B cell (primary cell): ENCODE measurements around the gene COL28A1. TPM values are rescaled to one million over a fixed set of nuclear protein-coding genes. Genes with fewer than 3 reads are reported as not detected.

Experiments
- ATAC-seq: fragments of 200-7000 bp; cut with Tn5 transposase; one replicate; pipeline ENCODE4 v1.10.0; 2021; ENCODE audit warnings: low read depth, mild to moderate bottlenecking, moderate number of reproducible peaks, moderate library complexity
- CTCF ChIA-PET: fragments of 350-600 bp; sonication (Branson Sonifier 250); formaldehyde crosslinking; loops from one replicate; lab custom pipeline; 2021; ENCODE audit warnings: antibody characterized with exemption, inconsistent platforms; lab: Charles Lee
- POLR2A ChIA-PET: fragments of 350-600 bp; sonication (Branson Sonifier 250); formaldehyde crosslinking; loops from one replicate; lab custom pipeline; 2021; ENCODE audit warnings: antibody characterized with exemption; lab: Charles Lee
- DNase-seq: peaks from one replicate; pipeline ENCODE4 v3.0.0; 2013
- H2AFZ ChIP-seq: 2 replicates; pipeline ENCODE4 v1.6.1; 2012; ENCODE audit warnings: mild to moderate bottlenecking, low read depth, low read length; ENCODE audit not compliant: insufficient read depth, poor library complexity, severe bottlenecking
- H3K27ac ChIP-seq, 2 donors: 1 replicate in 1 of 2; 2 replicates in 1 of 2; pipeline ENCODE4 v1.5.1; 2012 to 2013; ENCODE audit warnings: low read length in 2 of 2, mild to moderate bottlenecking in 2 of 2, moderate library complexity in 1 of 2
- H3K27me3 ChIP-seq, 4 experiments: fragments of 200-600 bp in 1 of 4; sonication (generic) in 1 of 4; replicated peaks in 1 of 4; 1 replicate in 2 of 4; 2 replicates in 2 of 4; pipeline versions ENCODE4 v1.6.1 to v1.7.0; 2013 to 2016; ENCODE audit warnings: low read length in 3 of 4, mild to moderate bottlenecking in 2 of 4, mixed read lengths in 1 of 4, moderate library complexity in 1 of 4; ENCODE audit not compliant: insufficient read depth in 4 of 4, control insufficient read depth in 3 of 4; ENCODE audit errors: control extremely low read depth in 1 of 4
- H3K36me3 ChIP-seq, 2 experiments: replicated peaks in 1 of 2; 1 replicate in 1 of 2; 2 replicates in 1 of 2; pipeline versions ENCODE4 v1.6.1 to v1.7.1; 2013; ENCODE audit warnings: low read length in 1 of 2; ENCODE audit not compliant: insufficient read depth in 2 of 2, control insufficient read depth in 1 of 2; ENCODE audit errors: control extremely low read depth in 1 of 2, extremely low read depth in 1 of 2
- H3K4me1 ChIP-seq, 2 donors: fragments of 200-600 bp in 1 of 2; sonication (generic) in 1 of 2; 1 replicate in 1 of 2; 2 replicates in 1 of 2; pipeline versions ENCODE4 v1.5.1 to v1.6.1; 2013 to 2017; ENCODE audit warnings: low read length in 2 of 2; ENCODE audit not compliant: control insufficient read depth in 2 of 2, insufficient read depth in 2 of 2
- H3K4me2 ChIP-seq: replicated peaks from 2 replicates; pipeline ENCODE3; 2012; ENCODE audit warnings: mild to moderate bottlenecking, low read depth, low read length; ENCODE audit not compliant: poor library complexity, severe bottlenecking
- H3K4me3 ChIP-seq, 5 experiments: fragments of 200-600 bp in 1 of 5; sonication (generic) in 1 of 5; 1 replicate in 3 of 5; 2 replicates in 2 of 5; pipeline versions ENCODE4 v1.5.1 to v1.7.0; 2011 to 2016; ENCODE audit warnings: low read length in 4 of 5, mild to moderate bottlenecking in 4 of 5, low read depth in 2 of 5, control low read depth in 1 of 5, moderate library complexity in 1 of 5; ENCODE audit not compliant: insufficient read depth in 1 of 5; ENCODE audit errors: control extremely low read depth in 1 of 5, extremely low read depth in 1 of 5
- H3K79me2 ChIP-seq: fragments of 200-600 bp; sonication (generic); one replicate; pipeline ENCODE4 v1.6.0; 2016; ENCODE audit warnings: low read length; ENCODE audit not compliant: control insufficient read depth, insufficient read depth
- H3K9ac ChIP-seq: fragments of 200-600 bp; sonication (generic); 2 replicates; pipeline ENCODE4 v1.6.1; 2017; ENCODE audit warnings: mild to moderate bottlenecking, low read length, moderate library complexity
- H3K9me3 ChIP-seq, 3 donors: one replicate each; pipeline versions ENCODE4 v1.6.1 to v1.7.1; 2013; ENCODE audit warnings: low read length in 2 of 3; ENCODE audit not compliant: control insufficient read depth in 2 of 3, insufficient read depth in 1 of 3; ENCODE audit errors: control extremely low read depth in 1 of 3
- H4K20me1 ChIP-seq: 2 replicates; pipeline ENCODE4 v1.6.0; 2012; ENCODE audit warnings: mild to moderate bottlenecking, low read length; ENCODE audit not compliant: insufficient read depth, control insufficient read depth, poor library complexity, severe bottlenecking
- H3K27ac Mint-ChIP-seq: one replicate; pipeline ENCODE4 v1.8.0; 2021; ENCODE audit warnings: mixed read lengths
- H3K27me3 Mint-ChIP-seq: one replicate; pipeline ENCODE4 v1.8.0; 2021; ENCODE audit warnings: mixed read lengths
- H3K4me1 Mint-ChIP-seq: one replicate; pipeline ENCODE4 v1.8.0; 2021; ENCODE audit warnings: mixed read lengths
- H3K4me3 Mint-ChIP-seq: one replicate; pipeline ENCODE4 v1.8.0; 2021; ENCODE audit warnings: mixed read lengths
- H3K9me3 Mint-ChIP-seq: one replicate; pipeline ENCODE4 v1.8.0; 2022; ENCODE audit warnings: mixed read lengths; ENCODE audit not compliant: insufficient read depth
- CTCF ChIP-seq: fragments of 200-600 bp; IDR thresholded peaks from one replicate; pipeline ENCODE4 v1.8.0; 2022; ENCODE audit warnings: antibody characterized with exemption, mild to moderate bottlenecking
- EZH2 ChIP-seq: IDR thresholded peaks from 2 replicates; pipeline ENCODE4 v1.6.1; 2012; ENCODE audit warnings: borderline replicate concordance, low read depth, mild to moderate bottlenecking, moderate library complexity, low read length; ENCODE audit not compliant: insufficient read depth, poor library complexity, severe bottlenecking
- WGBS: methylation state at CpG from one replicate; pipeline ENCODE4 v1.1.5; 2013; ENCODE audit warnings: missing lambda C conversion rate; ENCODE audit not compliant: insufficient coverage; 5-methylcytosine and 5-hydroxymethylcytosine counted together
- intact Hi-C: fragments of 100-400 bp; cut with micrococcal nuclease; formaldehyde crosslinking; loops from one replicate; pipeline ENCODE4 v1.10.0; 2022
- polyA plus RNA-seq: library from polyadenylated mRNA; depleted of rRNA; stranded (reverse); fragments of >200 nt; gene quantifications from 2 replicates; pipeline ENCODE4 v1.2.3, GENCODE V29; 2012
- total RNA-seq, 2 donors: library from RNA; stranded (reverse); fragments of 120-200 nt in 1 of 2; gene quantifications; 1 replicate in 1 of 2; 2 replicates in 1 of 2; pipeline versions ENCODE4 v1.2.3 to v1.2.4, GENCODE V29; 2013 to 2022

The COL28A1 gene
- total and polyA plus RNA-seq, 2 donors (not counting 1 experiment from before 2014, with no cell fraction given): 0.18 to 0.67 TPM

DNA sequence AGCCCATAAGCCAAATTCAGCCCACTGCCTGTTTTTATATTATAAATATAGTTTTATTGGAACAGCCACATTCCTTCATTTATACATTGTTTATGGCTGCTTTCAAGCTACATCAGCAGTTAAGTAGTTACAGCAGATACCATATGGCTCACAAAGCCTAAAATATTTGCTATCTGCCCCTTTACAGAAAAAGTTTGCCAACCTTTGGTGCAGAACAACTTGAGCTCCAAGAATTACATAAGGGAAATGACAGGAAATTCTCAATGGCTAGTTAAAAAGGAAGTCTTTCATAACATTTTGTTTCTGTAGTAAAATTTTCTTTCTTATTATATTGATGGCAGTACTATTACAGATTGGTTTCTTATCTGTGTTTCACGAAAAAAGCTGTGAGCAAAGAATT, 59.3 kb downstream of the COL28A1 start:
- peaks cover under 1% of the 10 kb centered on the region for H3K27me3 Mint-ChIP-seq
- POLR2A ChIA-PET: no interaction called here
- no peak for ATAC-seq

GRCh38 chr7:7475601-7476000, 60.1 kb downstream of the COL28A1 start:
- WGBS: no CpG with 5 or more reads among the region's 2 CpGs
- no peak overlapping the region for H3K4me3 Mint-ChIP-seq
- Histone ChIP-seq H3K4me1 (no peaks in the 10 kb centered on the region), H3K27ac (no peak overlapping the region), H3K4me3 (no peak overlapping the region), H3K4me2 (no peak overlapping the region), H3K9me3 (peaks cover 0 to 13% (median 0%) of the 10 kb centered on the region in 3 donors), H3K27me3 (no peaks in the 10 kb centered on the region), H3K9ac (no peak overlapping the region), H2AFZ (no peak overlapping the region), H3K36me3 (no peaks in the 10 kb centered on the region), H3K79me2 (no peaks in the 10 kb centered on the region), H4K20me1 (no peaks in the 10 kb centered on the region)
- intact Hi-C loops: no loop called here
- ChIA-PET POLR2A (no interaction called here), CTCF (no interaction called here)
- no peak for TF ChIP-seq CTCF
- TF ChIP-seq EZH2: no peak
- peaks cover 4% of the 10 kb centered on the region for H3K27me3 Mint-ChIP-seq
- no peak for ATAC-seq
- no peaks in the 10 kb centered on the region for H3K4me1 Mint-ChIP-seq
- no peak for DNase-seq
- no peak overlapping the region for H3K27ac Mint-ChIP-seq
- H3K9me3 Mint-ChIP-seq: peaks cover 5% of the 10 kb centered on the region

More for the DNA sequence above, 59.3 kb downstream of the COL28A1 start:
- no peak overlapping the region for H3K4me2 ChIP-seq
- no CpG with 5 or more reads among the region's 1 CpG for WGBS
- no peaks in the 10 kb centered on the region for H3K79me2 ChIP-seq
- no peaks in the 10 kb centered on the region for H3K4me1 ChIP-seq
- no peaks in the 10 kb centered on the region for H3K36me3 ChIP-seq
- no peak for DNase-seq
- H3K4me3 ChIP-seq: no peak overlapping the region
- H3K4me3 Mint-ChIP-seq: no peak overlapping the region
- H3K27ac ChIP-seq: no peak overlapping the region
- no peak overlapping the region for H2AFZ ChIP-seq
- intact Hi-C loops: no loop called here
- H3K9ac ChIP-seq: no peak overlapping the region
- CTCF ChIA-PET: no interaction called here
- no peaks in the 10 kb centered on the region for H4K20me1 ChIP-seq
- no peaks in the 10 kb centered on the region for H3K27me3 ChIP-seq
- H3K9me3 Mint-ChIP-seq: peaks cover 3% of the 10 kb centered on the region
- H3K4me1 Mint-ChIP-seq: no peaks in the 10 kb centered on the region
- TF ChIP-seq EZH2 (no peak), CTCF (no peak)
- no peak overlapping the region for H3K27ac Mint-ChIP-seq
- H3K9me3 ChIP-seq: peaks cover 0 to 13% (median 0%) of the 10 kb centered on the region in 3 donors
